ENCODE results near the gene NRG3.

The NRG3 gene

GRCh38 chr10:82757397-82757796 lies 882.4 kb downstream of the NRG3 start:
- ATAC-seq, result no peak
- TF ChIP-seq RARB (CRISPR knock-in tag; IDR thresholded peaks at IDR 0.05) (no peak), CSRNP3 (CRISPR knock-in tag; IDR thresholded peaks at IDR 0.05) (no peak), SNAI2 (CRISPR knock-in tag; IDR thresholded peaks at IDR 0.05) (no peak)

GRCh38 chr10:82757901-82758300 lies 882.9 kb downstream of the NRG3 start:
- ATAC-seq, result no peak
- no peak for TF ChIP-seq ZC3H10 (CRISPR knock-in tag; IDR thresholded peaks at IDR 0.05)
- TF ChIP-seq SNAI2 (CRISPR knock-in tag; IDR thresholded peaks at IDR 0.05), result no peak; the same call in 1 of the 2 replicates
- TF ChIP-seq PPARA (CRISPR knock-in tag; IDR thresholded peaks at IDR 0.05; ENCODE audit: borderline replicate concordance), result no peak
- no peak for TF ChIP-seq CSRNP3 (CRISPR knock-in tag; IDR thresholded peaks at IDR 0.05)
- TF ChIP-seq ISL1 (CRISPR knock-in tag; IDR thresholded peaks at IDR 0.05), result no peak
- no peak for TF ChIP-seq RARB (CRISPR knock-in tag; IDR thresholded peaks at IDR 0.05)
- TF ChIP-seq TSHZ2 (CRISPR knock-in tag; IDR thresholded peaks at IDR 0.05), result no peak
- no peak for TF ChIP-seq ZNF8 (CRISPR knock-in tag; IDR thresholded peaks at IDR 0.05)
- no peak for TF ChIP-seq CREB5 (CRISPR knock-in tag; IDR thresholded peaks at IDR 0.05; ENCODE audit: low read depth)
- no peak for TF ChIP-seq ESRRG (CRISPR knock-in tag; IDR thresholded peaks at IDR 0.05)
- no peak for TF ChIP-seq TCF4 (CRISPR knock-in tag; IDR thresholded peaks at IDR 0.05; ENCODE audit: borderline replicate concordance)
- no peak for TF ChIP-seq TOX (CRISPR knock-in tag; IDR thresholded peaks at IDR 0.05; ENCODE audit: borderline replicate concordance)

- TF ChIP-seq TCF4 (CRISPR knock-in tag; IDR thresholded peaks at IDR 0.05; ENCODE audit: borderline replicate concordance), result no peak
- no peak for TF ChIP-seq TSHZ2 (CRISPR knock-in tag; IDR thresholded peaks at IDR 0.05)
- no peak for TF ChIP-seq ZFP3 (CRISPR knock-in tag; IDR thresholded peaks at IDR 0.05)
- TF ChIP-seq ESRRG (CRISPR knock-in tag; IDR thresholded peaks at IDR 0.05), result no peak
- no peak for TF ChIP-seq CSDC2 (CRISPR knock-in tag; IDR thresholded peaks at IDR 0.05)
- TF ChIP-seq PATZ1 (CRISPR knock-in tag; IDR thresholded peaks at IDR 0.05; ENCODE audit: borderline replicate concordance), result no peak
- TF ChIP-seq ZFP30 (CRISPR knock-in tag; IDR thresholded peaks at IDR 0.05), result no peak
- no peak for TF ChIP-seq BACH2 (CRISPR knock-in tag; IDR thresholded peaks at IDR 0.05; ENCODE audit: borderline replicate concordance)
- TF ChIP-seq SNAI2 (CRISPR knock-in tag; IDR thresholded peaks at IDR 0.05), result no peak
- no peak for TF ChIP-seq ZC3H10 (CRISPR knock-in tag; IDR thresholded peaks at IDR 0.05)
- no peak for TF ChIP-seq OSR1 (CRISPR knock-in tag; IDR thresholded peaks at IDR 0.05)
- no peak for TF ChIP-seq ZNF8 (CRISPR knock-in tag; IDR thresholded peaks at IDR 0.05)
- TF ChIP-seq ISL1 (CRISPR knock-in tag; IDR thresholded peaks at IDR 0.05), result no peak
- TF ChIP-seq CSRNP3 (CRISPR knock-in tag; IDR thresholded peaks at IDR 0.05), result no peak
- ATAC-seq, result no peak
Observed at GRCh38 chr10:82759050-82759449, 884.1 kb downstream of the NRG3 start.
